ENCODE results near the gene RABL2B.
A peak's percentile ranks its signal among the peaks of the same experiment; 100 is the strongest.

Gene RABL2B

DNA sequence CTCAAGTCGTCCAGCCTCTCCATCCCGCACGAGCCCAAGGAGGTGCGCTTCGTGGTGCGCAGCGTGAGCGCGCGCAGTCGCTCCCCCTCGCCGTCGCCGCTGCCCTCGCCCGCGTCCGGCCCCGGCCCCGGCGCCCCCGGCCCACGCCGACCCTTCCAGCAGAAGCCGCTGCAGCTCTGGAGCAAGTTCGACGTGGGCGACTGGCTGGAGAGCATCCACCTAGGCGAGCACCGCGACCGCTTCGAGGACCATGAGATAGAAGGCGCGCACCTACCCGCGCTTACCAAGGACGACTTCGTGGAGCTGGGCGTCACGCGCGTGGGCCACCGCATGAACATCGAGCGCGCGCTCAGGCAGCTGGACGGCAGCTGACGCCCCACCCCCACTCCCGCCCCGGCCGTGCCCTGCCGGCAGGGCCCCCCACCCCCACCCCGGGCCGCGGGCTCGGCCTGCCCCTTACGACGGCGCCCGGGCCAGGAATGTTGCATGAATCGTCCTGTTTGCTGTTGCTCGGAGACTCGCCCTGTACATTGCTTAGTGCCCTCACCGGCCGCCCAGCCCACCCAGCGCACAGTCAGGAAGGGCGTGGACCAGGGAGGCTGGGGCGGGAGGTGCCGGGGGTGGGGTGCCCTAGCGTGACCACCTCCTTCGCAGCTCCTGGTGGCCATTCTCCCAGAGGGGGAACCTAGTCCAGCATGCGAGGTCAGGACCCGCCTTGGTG is 52.3 kb downstream of the RABL2B start:
- H3K27me3 Mint-ChIP-seq = peaks cover 42% of the 10 kb centered on the region
- ATAC-seq = no peak
- no peaks in the 10 kb centered on the region for H3K9me3 Mint-ChIP-seq
- H3K4me1 Mint-ChIP-seq = peaks cover 23% of the 10 kb centered on the region
- H3K4me3 Mint-ChIP-seq = no peak overlapping the region
- no peak overlapping the region for H3K27ac Mint-ChIP-seq
- no peaks in the 10 kb centered on the region for H3K36me3 Mint-ChIP-seq

DNA sequence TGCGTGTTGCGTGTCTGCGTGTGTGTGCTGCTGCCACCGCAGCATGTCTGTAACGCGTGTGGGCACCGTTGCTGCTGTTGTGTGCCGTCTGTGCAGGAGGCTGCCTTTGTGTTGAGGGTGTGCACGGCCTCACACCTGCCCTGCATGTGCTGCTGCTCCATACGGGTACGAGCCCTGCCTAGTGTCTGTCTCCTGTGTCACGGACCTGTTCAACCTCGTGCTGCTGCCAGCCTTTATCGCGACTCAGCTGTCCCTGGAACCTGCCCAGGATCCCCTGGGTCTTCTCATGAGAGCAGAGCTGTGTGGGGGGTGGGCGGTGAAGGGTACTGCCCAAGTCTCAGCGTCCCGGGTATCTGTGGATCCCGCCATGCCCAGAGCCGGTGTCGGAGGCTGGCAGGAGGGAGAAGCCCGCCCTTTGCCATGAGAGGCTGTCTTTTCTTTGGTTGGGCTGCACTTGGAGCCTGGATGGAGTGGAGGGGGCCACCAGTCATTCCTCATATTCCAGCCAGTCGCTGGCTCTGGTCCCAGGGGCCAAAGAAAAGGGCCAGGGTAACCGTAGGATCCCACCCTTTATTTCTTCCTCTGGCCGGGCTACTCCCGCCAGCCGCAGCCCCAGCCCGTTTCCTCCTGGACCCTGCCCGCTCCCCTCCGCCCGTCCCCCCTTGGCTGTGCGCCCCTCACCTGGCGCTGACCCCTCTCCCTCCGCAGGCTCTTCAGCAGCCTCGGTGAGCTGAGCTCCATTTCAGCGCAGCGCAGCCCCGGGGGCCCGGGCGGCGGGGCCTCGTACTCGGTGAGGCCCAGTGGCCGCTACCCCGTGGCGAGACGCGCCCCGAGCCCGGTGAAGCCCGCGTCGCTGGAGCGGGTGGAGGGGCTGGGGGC is 53.2 kb downstream of the RABL2B start:
- Mint-ChIP-seq H3K4me3 (no peak overlapping the region), H3K36me3 (no peaks in the 10 kb centered on the region), H3K27me3 (peaks cover 36% of the 10 kb centered on the region), H3K9me3 (no peaks in the 10 kb centered on the region), H3K27ac (no peak overlapping the region), H3K4me1 (peaks cover 26% of the 10 kb centered on the region)
- no peak for ATAC-seq

DNA sequence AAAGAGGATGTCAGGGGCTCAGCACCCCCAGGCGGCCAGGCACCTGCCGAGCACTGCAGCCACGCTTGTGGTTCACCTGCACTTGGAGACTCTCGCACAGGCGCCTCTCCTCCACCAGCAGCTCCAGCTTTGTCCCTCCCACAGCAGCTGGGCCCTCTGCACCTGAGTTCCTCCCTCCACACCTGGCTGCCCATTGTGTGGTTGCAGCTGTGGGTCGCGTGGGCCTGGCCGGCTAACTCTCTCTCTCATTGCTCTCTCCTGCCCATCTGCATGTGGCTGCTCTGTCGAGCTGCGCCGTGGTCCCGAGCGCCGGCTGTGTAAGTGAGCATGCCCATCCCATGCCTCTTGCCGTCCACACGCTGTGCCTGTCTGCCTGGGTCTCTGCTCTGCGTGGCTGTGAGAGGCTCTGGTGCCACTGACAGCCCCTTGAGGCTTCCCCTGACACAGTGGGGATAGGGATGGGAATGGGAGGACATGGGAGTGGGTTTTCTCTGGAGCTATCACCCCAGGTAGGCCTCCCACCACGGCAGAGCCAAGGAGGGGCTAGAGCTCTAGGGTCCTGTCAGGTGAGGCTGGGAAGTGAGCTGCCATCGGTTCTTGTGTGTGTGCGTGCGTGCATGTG is 53.9 kb downstream of the RABL2B start:
- Mint-ChIP-seq H3K36me3 (no peaks in the 10 kb centered on the region), H3K4me3 (no peak overlapping the region), H3K27ac (no peak overlapping the region), H3K4me1 (peaks cover 30% of the 10 kb centered on the region), H3K9me3 (no peaks in the 10 kb centered on the region), H3K27me3 (peaks cover 29% of the 10 kb centered on the region)
- peak; percentile 53 for ATAC-seq

DNA sequence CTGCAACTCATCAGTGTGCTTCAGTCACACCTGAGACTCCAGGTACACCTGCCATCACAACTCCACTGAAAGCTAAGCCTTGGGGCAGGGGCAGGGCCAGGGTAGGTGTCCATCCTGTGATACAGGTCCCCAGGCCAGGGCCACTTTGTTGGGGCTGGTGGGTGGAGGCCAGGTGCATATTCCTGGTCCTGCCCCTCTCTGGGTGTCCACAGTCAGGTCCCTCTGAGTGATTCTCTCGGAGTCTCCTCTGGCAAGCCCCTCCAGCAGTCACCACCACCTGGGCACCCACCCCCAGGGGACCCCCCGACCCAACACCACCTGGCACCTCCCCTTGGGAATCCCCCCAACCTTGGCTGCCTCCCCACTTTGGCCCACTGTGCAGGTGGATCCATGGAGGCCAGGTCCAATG is 54.9 kb downstream of the RABL2B start:
- no peak for ATAC-seq
- H3K4me3 Mint-ChIP-seq = no peak overlapping the region
- peaks cover 19% of the 10 kb centered on the region for H3K27me3 Mint-ChIP-seq
- no peaks in the 10 kb centered on the region for H3K9me3 Mint-ChIP-seq
- H3K4me1 Mint-ChIP-seq = peaks cover 40% of the 10 kb centered on the region
- H3K36me3 Mint-ChIP-seq = no peaks in the 10 kb centered on the region
- H3K27ac Mint-ChIP-seq = no peak overlapping the region

DNA sequence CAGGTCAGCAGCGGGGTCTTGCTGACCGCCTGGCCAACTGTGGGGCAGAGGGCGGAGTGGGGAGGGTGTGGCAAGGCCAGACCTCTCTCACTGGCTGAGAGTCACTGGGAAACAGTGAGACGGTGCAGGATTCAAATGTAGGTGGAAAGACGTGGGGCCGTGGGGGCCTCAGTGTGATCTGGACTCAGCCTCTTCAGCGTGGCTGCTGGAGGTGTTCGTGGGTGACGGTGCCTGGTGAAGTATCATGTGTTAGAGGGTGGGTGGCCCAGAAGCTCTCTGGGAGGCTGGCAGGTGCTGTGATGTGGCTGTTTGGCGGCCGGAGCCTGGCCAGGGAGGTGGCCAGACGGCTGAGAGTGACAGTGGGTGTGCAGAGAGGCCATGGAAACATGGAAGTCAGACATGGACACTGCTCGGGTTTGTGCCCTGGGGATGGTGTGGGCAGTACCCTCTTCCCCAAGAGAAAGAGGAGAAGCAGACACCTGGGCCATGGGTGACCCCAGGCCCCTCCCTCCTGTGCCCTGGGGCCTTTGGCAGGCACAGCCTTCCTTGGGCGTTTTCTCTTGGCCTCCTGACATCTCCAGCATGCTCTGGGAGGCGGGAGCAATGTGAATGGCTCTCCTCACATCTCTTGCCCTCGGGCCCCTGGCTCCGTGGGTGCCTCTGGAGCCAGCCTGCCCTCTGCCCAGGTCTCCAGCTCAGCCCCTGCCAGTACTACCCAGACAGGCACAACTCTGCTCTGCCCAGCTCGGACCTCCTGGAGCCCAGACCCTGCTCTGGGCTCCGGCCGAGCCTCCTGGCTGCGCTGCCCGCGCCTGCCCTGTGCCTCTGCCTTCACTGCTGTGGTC is 55.5 kb downstream of the RABL2B start:
- Mint-ChIP-seq H3K9me3 (no peaks in the 10 kb centered on the region), H3K4me1 (peaks cover 39% of the 10 kb centered on the region), H3K36me3 (no peaks in the 10 kb centered on the region), H3K27me3 (peaks cover 16% of the 10 kb centered on the region), H3K4me3 (no peak overlapping the region), H3K27ac (no peak overlapping the region)
- no peak for ATAC-seq

DNA sequence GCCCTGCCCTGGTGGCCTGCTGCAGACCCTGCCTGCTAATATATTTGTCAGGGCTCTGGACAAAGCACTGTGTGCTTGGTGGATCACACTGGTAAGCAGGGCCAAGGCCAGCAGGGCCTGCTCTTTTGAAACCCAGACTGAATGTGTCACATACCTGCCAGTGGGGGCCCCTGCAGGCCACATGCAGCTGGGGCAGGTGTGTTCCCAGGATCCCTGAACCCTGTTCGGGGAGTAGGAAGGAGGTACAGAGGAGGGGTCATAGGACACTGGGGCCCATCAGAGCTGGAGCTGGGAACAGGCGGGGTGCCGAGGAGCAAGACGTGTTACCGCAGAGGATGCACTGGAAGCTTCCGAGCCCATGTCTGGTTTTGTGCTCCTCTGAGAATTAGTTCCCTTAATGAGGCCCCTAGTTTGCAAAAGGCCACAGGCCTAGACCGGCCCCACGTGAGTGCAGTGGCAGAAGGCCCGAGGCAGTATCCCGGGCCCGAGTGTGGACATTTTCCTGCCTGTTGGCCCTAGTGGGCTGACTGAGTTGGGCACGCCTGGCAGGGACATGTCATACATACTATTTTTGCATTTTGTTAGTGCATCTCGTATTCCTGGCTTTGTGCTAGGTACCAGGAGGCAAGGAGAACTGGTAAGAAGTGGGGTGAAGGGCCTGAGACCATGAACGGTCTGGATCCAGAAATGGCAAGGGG is 56.6 kb downstream of the RABL2B start:
- H3K27me3 Mint-ChIP-seq = peaks cover 18% of the 10 kb centered on the region
- H3K4me1 Mint-ChIP-seq = peaks cover 31% of the 10 kb centered on the region
- no peaks in the 10 kb centered on the region for H3K9me3 Mint-ChIP-seq
- H3K27ac Mint-ChIP-seq = no peak overlapping the region
- H3K4me3 Mint-ChIP-seq = no peak overlapping the region
- ATAC-seq = no peak
- no peaks in the 10 kb centered on the region for H3K36me3 Mint-ChIP-seq

DNA sequence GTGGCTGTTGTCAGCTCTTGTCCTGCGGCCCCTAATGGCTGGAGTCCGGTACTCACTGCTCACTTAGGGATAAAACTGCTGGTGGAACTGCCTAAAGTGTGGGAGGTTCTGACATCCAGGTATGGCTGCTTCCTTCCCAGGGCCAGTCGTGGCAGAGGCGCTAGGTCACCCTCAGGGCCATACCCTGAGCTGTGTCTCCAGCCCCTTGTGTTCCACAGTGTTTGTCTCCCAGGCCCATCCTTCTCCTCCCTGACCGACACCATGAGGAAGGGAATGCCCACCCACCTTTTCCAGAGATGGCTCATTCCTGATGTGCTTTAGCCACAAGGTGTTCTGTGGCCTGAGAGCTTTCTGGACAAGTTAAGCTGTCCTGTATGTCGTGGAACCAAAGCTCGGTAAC is 57.8 kb downstream of the RABL2B start:
- H3K4me1 Mint-ChIP-seq = peaks cover 30% of the 10 kb centered on the region
- H3K27ac Mint-ChIP-seq = no peak overlapping the region
- no peaks in the 10 kb centered on the region for H3K36me3 Mint-ChIP-seq
- H3K9me3 Mint-ChIP-seq = no peaks in the 10 kb centered on the region
- ATAC-seq = no peak
- no peak overlapping the region for H3K4me3 Mint-ChIP-seq
- peaks cover 18% of the 10 kb centered on the region for H3K27me3 Mint-ChIP-seq

DNA sequence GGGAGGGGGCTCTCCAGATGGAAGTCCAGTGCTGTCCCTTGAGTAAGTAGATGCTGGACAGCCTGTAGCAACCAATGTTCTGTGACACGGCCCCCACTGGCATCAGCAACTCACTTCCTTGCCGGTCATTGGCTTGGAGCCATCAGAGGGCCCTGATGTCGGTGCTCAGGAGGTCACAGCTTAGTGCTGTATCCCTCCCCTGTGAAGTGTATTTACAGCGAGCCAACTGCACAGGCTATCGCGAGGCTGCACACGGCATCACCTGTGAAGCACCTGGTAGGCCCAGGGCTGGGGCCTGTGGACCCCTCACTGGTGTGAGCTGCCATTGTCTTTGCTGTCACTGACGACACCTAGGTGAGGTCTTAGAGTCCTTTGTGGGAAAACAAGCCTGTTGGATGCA is 58.8 kb downstream of the RABL2B start:
- H3K4me1 Mint-ChIP-seq = peaks cover 28% of the 10 kb centered on the region
- H3K27ac Mint-ChIP-seq = no peak overlapping the region
- no peaks in the 10 kb centered on the region for H3K9me3 Mint-ChIP-seq
- ATAC-seq = no peak
- H3K36me3 Mint-ChIP-seq = no peaks in the 10 kb centered on the region
- no peak overlapping the region for H3K4me3 Mint-ChIP-seq
- peaks cover 19% of the 10 kb centered on the region for H3K27me3 Mint-ChIP-seq

DNA sequence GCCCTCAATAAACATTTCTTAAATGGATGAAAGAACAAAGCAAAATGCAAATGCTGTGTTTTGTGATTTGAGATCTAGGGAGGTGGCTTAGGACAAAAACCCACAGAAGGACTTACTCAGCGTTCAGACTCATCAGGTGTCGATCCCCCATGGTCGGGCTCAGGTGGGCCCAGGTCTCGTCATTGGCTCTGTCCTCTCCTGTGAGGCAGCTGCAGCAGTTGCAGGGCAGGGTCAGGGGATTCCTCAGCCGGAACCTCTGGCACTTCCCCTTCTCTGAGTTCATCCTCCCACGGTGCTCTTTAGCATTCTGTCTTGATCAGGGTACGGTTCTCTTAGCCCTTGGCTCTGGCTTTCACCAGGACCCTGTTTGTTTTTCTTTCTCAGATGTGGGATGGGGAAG is 59.4 kb downstream of the RABL2B start:
- peaks cover 22% of the 10 kb centered on the region for H3K4me1 Mint-ChIP-seq
- ATAC-seq = peak; percentile 58
- no peaks in the 10 kb centered on the region for H3K9me3 Mint-ChIP-seq
- peaks cover 26% of the 10 kb centered on the region for H3K27me3 Mint-ChIP-seq
- H3K4me3 Mint-ChIP-seq = no peak overlapping the region
- no peaks in the 10 kb centered on the region for H3K36me3 Mint-ChIP-seq
- H3K27ac Mint-ChIP-seq = peak overlapping the region; percentile 64

DNA sequence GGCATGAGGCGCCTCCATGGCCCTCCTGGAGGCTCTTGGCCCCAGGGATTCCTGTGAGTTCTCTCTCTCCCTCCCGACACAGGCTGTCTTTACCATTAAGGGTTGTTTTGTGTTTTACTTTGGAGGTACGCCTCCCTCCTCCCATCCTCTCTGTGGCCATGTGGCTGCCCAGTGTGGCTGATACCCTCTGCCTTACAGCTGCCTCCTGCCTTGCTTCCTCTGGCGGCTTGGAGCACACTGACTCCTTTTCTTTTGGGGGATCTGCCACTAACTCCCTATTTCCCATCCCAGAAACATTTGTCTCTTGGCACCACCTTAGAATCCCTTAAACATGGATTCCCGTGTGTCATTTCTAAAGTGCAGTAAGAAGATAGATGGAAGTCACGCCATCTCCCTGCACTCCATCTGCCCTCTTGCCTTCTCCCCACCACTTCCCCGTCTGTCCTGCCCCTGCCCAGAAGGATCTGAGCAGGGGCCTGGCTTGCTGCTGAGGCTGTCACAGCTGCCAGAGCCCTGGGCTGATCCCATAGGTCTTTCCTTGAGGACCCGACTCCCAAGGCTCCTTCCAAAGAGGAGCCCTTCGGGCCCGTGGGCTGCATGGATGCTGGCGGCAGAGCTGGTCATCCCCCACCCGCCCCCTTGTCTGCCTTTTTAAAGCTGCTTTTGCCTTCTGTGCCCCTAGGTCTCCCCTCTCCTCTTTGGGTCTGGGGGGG is 60.6 kb downstream of the RABL2B start:
- no peaks in the 10 kb centered on the region for H3K9me3 Mint-ChIP-seq
- H3K36me3 Mint-ChIP-seq = no peaks in the 10 kb centered on the region
- H3K27ac Mint-ChIP-seq = no peak overlapping the region
- H3K4me1 Mint-ChIP-seq = peaks cover 18% of the 10 kb centered on the region
- H3K27me3 Mint-ChIP-seq = peaks cover 29% of the 10 kb centered on the region
- no peak for ATAC-seq
- no peak overlapping the region for H3K4me3 Mint-ChIP-seq

DNA sequence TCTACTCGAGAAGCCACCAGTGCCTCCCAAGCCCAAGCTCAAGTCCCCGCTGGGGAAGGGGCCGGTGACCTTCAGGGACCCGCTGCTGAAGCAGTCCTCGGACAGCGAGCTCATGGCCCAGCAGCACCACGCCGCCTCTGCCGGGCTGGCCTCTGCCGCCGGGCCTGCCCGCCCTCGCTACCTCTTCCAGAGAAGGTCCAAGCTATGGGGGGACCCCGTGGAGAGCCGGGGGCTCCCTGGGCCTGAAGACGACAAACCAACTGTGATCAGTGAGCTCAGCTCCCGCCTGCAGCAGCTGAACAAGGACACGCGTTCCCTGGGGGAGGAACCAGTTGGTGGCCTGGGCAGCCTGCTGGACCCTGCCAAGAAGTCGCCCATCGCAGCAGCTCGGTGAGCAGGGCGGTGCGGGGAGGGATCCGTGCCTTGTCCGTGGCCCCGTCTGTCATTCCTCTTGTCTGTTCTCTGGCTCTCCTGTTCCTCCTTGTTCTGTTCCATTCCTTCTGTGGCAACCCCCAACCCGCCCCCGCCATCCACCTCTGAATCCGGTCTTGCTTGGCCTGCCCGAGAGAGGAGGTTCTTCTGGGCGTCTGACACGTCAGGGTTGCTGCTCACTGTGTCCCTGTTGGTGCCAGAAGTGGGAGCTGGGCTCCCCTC is 61.3 kb downstream of the RABL2B start:
- no peaks in the 10 kb centered on the region for H3K9me3 Mint-ChIP-seq
- peaks cover 18% of the 10 kb centered on the region for H3K4me1 Mint-ChIP-seq
- no peak overlapping the region for H3K27ac Mint-ChIP-seq
- ATAC-seq = no peak
- no peak overlapping the region for H3K4me3 Mint-ChIP-seq
- H3K27me3 Mint-ChIP-seq = peaks cover 28% of the 10 kb centered on the region
- no peaks in the 10 kb centered on the region for H3K36me3 Mint-ChIP-seq

DNA sequence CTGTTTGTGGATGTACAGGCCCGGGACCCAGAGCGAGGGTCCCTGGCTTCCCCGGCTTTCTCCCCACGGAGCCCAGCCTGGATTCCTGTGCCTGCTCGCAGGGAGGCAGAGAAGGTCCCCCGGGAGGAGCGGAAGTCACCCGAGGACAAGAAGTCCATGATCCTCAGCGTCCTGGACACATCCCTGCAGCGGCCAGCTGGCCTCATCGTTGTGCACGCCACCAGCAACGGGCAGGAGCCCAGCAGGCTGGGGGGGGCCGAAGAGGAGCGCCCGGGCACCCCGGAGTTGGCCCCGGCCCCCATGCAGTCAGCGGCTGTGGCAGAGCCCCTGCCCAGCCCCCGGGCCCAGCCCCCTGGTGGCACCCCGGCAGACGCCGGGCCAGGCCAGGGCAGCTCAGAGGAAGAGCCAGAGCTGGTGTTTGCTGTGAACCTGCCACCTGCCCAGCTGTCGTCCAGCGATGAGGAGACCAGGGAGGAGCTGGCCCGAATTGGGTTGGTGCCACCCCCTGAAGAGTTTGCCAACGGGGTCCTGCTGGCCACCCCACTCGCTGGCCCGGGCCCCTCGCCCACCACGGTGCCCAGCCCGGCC is 62.1 kb downstream of the RABL2B start:
- Mint-ChIP-seq H3K27me3 (peaks cover 33% of the 10 kb centered on the region), H3K27ac (no peak overlapping the region), H3K9me3 (no peaks in the 10 kb centered on the region), H3K4me1 (peaks cover 18% of the 10 kb centered on the region), H3K4me3 (no peak overlapping the region), H3K36me3 (no peaks in the 10 kb centered on the region)
- no peak for ATAC-seq
